ENCODE measurements around the gene NLRP3. TPM values are rescaled to one million over a fixed set of nuclear protein-coding genes. Genes with fewer than 3 reads are reported as not detected.

The NLRP3 gene
- total and polyA plus RNA-seq, 4 donors = 1.3 to 27.9 (median 5.6) TPM

- Histone ChIP-seq H3K4me3 (no peak overlapping the region), H3K9me3 (ENCODE audit: control insufficient read depth in 4 of 4, insufficient read depth in 3 of 4, low read length in 3 of 4) (peaks cover 0 to 8% (median 0%) of the 10 kb centered on the region in 4 donors), H3K36me3 (ENCODE audit: control insufficient read depth in 4 of 4, insufficient read depth in 4 of 4, low read length in 4 of 4) (peaks cover 0 to 2% (median 0%) of the 10 kb centered on the region in 4 donors), H3K27me3 (ENCODE audit: control insufficient read depth in 3 of 3, insufficient read depth in 3 of 3, low read length in 2 of 3) (peaks cover 0 to 25% (median 0%) of the 10 kb centered on the region in 3 donors), H3K4me1 (ENCODE audit: control insufficient read depth in 5 of 5, insufficient read depth in 5 of 5, low read length in 5 of 5) (peaks cover 0 to 2% (median 0%) of the 10 kb centered on the region in 5 donors), H3K9ac (ENCODE audit: insufficient read depth in 1 of 2, low read length in 2 of 2) (no peak overlapping the region), H3K27ac (ENCODE audit: low read depth in 1 of 2, low read length in 1 of 2) (no peak overlapping the region)
- no peak for TF ChIP-seq CTCF (IDR thresholded peaks at IDR 0.05; ENCODE audit: control extremely low read depth, extremely low read depth)
- WGBS, 2 donors = 93 to 95% methylated on average over 23 of the region's 23 CpGs
- DNase-seq = no peak
- ATAC-seq (ENCODE audit: insufficient read depth, low FRiP score) = no peak
Observed at GRCh38 chr1:247451388-247452010, 35.5 kb downstream of the NLRP3 start.

- Histone ChIP-seq H3K27ac (ENCODE audit: low read depth in 1 of 2, low read length in 1 of 2) (no peak overlapping the region), H3K36me3 (ENCODE audit: control insufficient read depth in 4 of 4, insufficient read depth in 4 of 4, low read length in 4 of 4) (no peaks in the 10 kb centered on the region), H3K9me3 (ENCODE audit: control insufficient read depth in 4 of 4, insufficient read depth in 3 of 4, low read length in 3 of 4) (peaks cover 0 to 8% (median 0%) of the 10 kb centered on the region in 4 donors), H3K27me3 (ENCODE audit: control insufficient read depth in 3 of 3, insufficient read depth in 3 of 3, low read length in 2 of 3) (peaks cover 0 to 25% (median 0%) of the 10 kb centered on the region in 3 donors), H3K9ac (ENCODE audit: insufficient read depth in 1 of 2, low read length in 2 of 2) (no peak overlapping the region), H3K4me3 (no peak overlapping the region), H3K4me1 (ENCODE audit: control insufficient read depth in 5 of 5, insufficient read depth in 5 of 5, low read length in 5 of 5) (peaks cover 0 to 2% (median 0%) of the 10 kb centered on the region in 5 donors)
- 68 to 77% methylated on average over 12 of the region's 12 CpGs for WGBS, 2 donors
- ATAC-seq (ENCODE audit: insufficient read depth, low FRiP score) = no peak
- DNase-seq = no peak
- TF ChIP-seq CTCF (IDR thresholded peaks at IDR 0.05; ENCODE audit: control extremely low read depth, extremely low read depth) = no peak
Observed at GRCh38 chr1:247452447-247453039, 36.6 kb downstream of the NLRP3 start.

GRCh38 chr1:247453245-247453644 is 37.3 kb downstream of the NLRP3 start:
- Histone ChIP-seq H3K27me3 (ENCODE audit: control insufficient read depth in 3 of 3, insufficient read depth in 3 of 3, low read length in 2 of 3) (peaks cover 0 to 25% (median 0%) of the 10 kb centered on the region in 3 donors), H3K9me3 (ENCODE audit: control insufficient read depth in 4 of 4, insufficient read depth in 3 of 4, low read length in 3 of 4) (peaks cover 0 to 8% (median 0%) of the 10 kb centered on the region in 4 donors), H3K4me1 (ENCODE audit: control insufficient read depth in 5 of 5, insufficient read depth in 5 of 5, low read length in 5 of 5) (peaks cover 0 to 2% (median 0%) of the 10 kb centered on the region in 5 donors), H3K4me3 (no peak overlapping the region), H3K36me3 (ENCODE audit: control insufficient read depth in 4 of 4, insufficient read depth in 4 of 4, low read length in 4 of 4) (no peaks in the 10 kb centered on the region), H3K27ac (ENCODE audit: low read depth in 1 of 2, low read length in 1 of 2) (no peak overlapping the region), H3K9ac (ENCODE audit: insufficient read depth in 1 of 2, low read length in 2 of 2) (no peak overlapping the region)
- ATAC-seq (ENCODE audit: insufficient read depth, low FRiP score) (no peak), DNase-seq (no peak)
- no peak for TF ChIP-seq CTCF (IDR thresholded peaks at IDR 0.05; ENCODE audit: control extremely low read depth, extremely low read depth)
- 8 to 9% methylated on average over 4 of the region's 4 CpGs for WGBS, 2 donors
